Measurements from ENCODE around the gene NPY1R. TPM values are rescaled to one million over a fixed set of nuclear protein-coding genes. Genes with fewer than 3 reads are reported as not detected.

NPY1R gene
- total RNA-seq, 1 experiment from 2014 or later, result 0.39 TPM

DNA sequence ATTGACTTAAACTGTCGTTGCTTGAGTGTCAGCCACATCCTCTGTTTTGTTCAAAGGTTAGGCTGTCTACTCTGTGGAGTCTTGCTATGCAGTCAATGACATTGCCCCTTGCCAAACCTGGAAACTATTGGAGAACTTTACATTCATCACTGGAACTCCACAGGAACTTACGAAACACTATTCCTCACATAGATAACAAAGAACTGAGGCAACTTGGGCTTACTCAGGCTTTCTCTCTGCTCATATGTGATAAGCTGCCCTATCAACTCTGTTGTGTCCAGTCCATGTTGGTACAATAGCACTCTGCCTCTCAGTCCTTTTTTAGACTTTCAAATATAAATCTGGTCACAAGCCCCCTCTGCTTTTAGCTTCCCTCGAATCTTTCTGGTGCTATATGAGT lies 20.7 kb upstream of the NPY1R start:
- BruUV-seq (replicated peaks), result no TSS peak
- H3K9ac ChIP-seq (ENCODE audit: low read length), result no peak overlapping the region
- no peak for ATAC-seq
- ChIA-PET CTCF (no interaction called here), POLR2A (no interaction called here), RAD21 (ENCODE audit: low non-redundant PET in 1 of 2, low total read pairs in 2 of 2, uncharacterized antibody in 2 of 2, unreplicated experiment in 2 of 2) (no interaction called here)
- H4K20me1 ChIP-seq (ENCODE audit: insufficient read depth), result no peaks in the 10 kb centered on the region
- no peaks in the 10 kb centered on the region for H3K27me3 ChIP-seq (ENCODE audit: insufficient read depth, low read length)
- no peak overlapping the region for H3K4me2 ChIP-seq (ENCODE audit: low read length)
- peaks cover 0 to 7% of the 10 kb centered on the region in 2 experiments; a peak in 2 of 4 replicates for H3K4me1 ChIP-seq (ENCODE audit: control insufficient read depth in 1 of 2, insufficient read depth in 2 of 2, low read length in 2 of 2)
- H3K27ac ChIP-seq (ENCODE audit: low read depth, low read length), result no peak overlapping the region
- intact Hi-C loops (cut with micrococcal nuclease), result no loop called here
- H3K79me2 ChIP-seq (ENCODE audit: insufficient read depth, low read length), result no peaks in the 10 kb centered on the region
- no peak for DNase-seq (ENCODE audit: low read depth, low spot score)
- TF ChIP-seq RAD21 (IDR thresholded peaks at IDR 0.05; ENCODE audit: low read depth), result no peak
- TF ChIP-seq EZH2phosphoT487 (IDR thresholded peaks at IDR 0.05; ENCODE audit: borderline replicate concordance), result no peak
- TF ChIP-seq REST (IDR thresholded peaks at IDR 0.05; ENCODE audit: low read depth), result no peak
- TF ChIP-seq ZFX (IDR thresholded peaks at IDR 0.05), result no peak
- no peak for TF ChIP-seq CBX3 (IDR thresholded peaks at IDR 0.05; ENCODE audit: low read depth)
- TF ChIP-seq, protein P1, sequence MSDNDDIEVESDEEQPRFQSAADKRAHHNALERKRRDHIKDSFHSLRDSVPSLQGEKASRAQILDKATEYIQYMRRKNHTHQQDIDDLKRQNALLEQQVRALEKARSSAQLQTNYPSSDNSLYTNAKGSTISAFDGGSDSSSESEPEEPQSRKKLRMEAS (IDR thresholded peaks at IDR 0.05), result no peak
- no peak for TF ChIP-seq SRF (IDR thresholded peaks at IDR 0.05; ENCODE audit: low read depth)
- TF ChIP-seq EGR1 (IDR thresholded peaks at IDR 0.05; ENCODE audit: low read depth), result no peak
- TF ChIP-seq CEBPB (IDR thresholded peaks at IDR 0.05; ENCODE audit: low read depth), result no peak
- no peaks in the 10 kb centered on the region for H3K9me2 ChIP-seq (ENCODE audit: insufficient read depth)
- H3K4me3 ChIP-seq (replicated peaks in 1 of 2; ENCODE audit: low read depth in 1 of 2, low read length in 2 of 2), result no peak overlapping the region
- H3K9me3 ChIP-seq (ENCODE audit: control insufficient read depth in 1 of 2, insufficient read depth in 1 of 2, low read depth in 1 of 2, low read length in 2 of 2), result no peaks in the 10 kb centered on the region
- H3K36me3 ChIP-seq (ENCODE audit: control insufficient read depth in 1 of 2, insufficient read depth in 2 of 2, low read length in 2 of 2), result no peaks in the 10 kb centered on the region
- no peak overlapping the region for H2AFZ ChIP-seq (ENCODE audit: low read depth, low read length, poor library complexity, severe bottlenecking)
